Testis (tissue), 2 donors: ENCODE results near the gene LDAH.

ENCODE experiments used
- CTCF ChIP-seq, 3 experiments: fragments of 450-650 bp in 2 of 3; fragments of 200-600 bp in 1 of 3; sonication (generic) in 1 of 3; IDR thresholded peaks; one replicate each; pipeline ENCODE4 v1.5.1; 2016 to 2019; ENCODE audit warnings: antibody characterized with exemption in 3 of 3, mild to moderate bottlenecking in 2 of 3, moderate library complexity in 1 of 3
- POLR2A ChIP-seq: fragments of 450-650 bp; IDR thresholded peaks from one replicate; pipeline ENCODE4 v1.6.1; 2017; ENCODE audit warnings: antibody characterized with exemption, mild to moderate bottlenecking, moderate library complexity

DNA sequence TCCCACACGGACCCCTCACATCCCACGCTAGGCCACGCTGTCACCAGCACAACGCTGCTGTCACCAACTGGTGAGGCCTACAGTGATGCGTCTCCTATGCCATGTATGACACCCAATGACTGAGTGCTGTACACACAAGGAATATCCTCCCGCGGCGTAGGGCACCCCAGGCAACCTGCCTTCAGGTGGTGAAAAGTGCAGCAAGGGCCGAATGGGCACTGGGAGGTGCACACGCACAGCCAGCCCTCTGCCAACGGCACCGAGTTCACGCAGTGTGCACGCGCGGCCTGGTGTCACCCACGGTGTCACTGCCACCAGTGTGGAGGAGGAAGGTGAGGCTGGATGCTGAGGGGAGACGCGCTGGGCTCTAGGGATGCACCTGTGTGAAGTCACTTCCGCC, 176.5 kb downstream of the LDAH start:
- no peak for TF ChIP-seq CTCF (IDR thresholded peaks at IDR 0.05)
- TF ChIP-seq POLR2A = no peak
